GM21423 (cell line): ENCODE results near the gene TROAP.
"Not testable (repeated sequence)": the region's sequence is repeated elsewhere in the genome, so short reads cannot be mapped to it uniquely, and the experiment has no call there.

Experiments used
- ATAC-seq: cut with Tn5 transposase; IDR thresholded peaks from one replicate; pipeline ENCODE4 v1.9.1; 2021; ENCODE audit warnings: mild to moderate bottlenecking, moderate library complexity; ENCODE audit not compliant: unreplicated experiment

TROAP gene

GRCh38 chr12:49327887-49328286 lies 4.8 kb downstream of the TROAP start:
- no peak for ATAC-seq

DNA sequence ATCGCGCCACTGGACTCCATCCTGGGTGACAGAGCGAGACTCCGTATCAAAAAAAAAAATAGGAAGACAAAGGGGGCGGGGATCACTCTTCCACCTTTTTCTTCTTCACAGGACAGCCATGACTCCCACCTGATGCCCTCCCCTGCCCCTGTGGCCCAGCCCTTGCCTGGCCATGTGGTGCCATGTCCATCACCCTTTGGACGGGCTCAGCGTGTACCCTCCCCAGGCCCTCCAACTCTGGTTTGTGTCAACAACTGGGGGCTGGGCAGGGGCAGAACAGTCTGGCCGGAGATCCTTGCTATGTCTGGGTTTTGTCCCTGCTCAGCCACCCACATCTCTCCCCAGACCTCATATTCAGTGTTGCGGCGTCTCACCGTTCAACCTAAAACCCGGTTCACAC lies 5.8 kb downstream of the TROAP start:
- no peak for ATAC-seq

GRCh38 chr12:49330032-49330619 lies 7.1 kb downstream of the TROAP start:
- ATAC-seq: no peak

DNA sequence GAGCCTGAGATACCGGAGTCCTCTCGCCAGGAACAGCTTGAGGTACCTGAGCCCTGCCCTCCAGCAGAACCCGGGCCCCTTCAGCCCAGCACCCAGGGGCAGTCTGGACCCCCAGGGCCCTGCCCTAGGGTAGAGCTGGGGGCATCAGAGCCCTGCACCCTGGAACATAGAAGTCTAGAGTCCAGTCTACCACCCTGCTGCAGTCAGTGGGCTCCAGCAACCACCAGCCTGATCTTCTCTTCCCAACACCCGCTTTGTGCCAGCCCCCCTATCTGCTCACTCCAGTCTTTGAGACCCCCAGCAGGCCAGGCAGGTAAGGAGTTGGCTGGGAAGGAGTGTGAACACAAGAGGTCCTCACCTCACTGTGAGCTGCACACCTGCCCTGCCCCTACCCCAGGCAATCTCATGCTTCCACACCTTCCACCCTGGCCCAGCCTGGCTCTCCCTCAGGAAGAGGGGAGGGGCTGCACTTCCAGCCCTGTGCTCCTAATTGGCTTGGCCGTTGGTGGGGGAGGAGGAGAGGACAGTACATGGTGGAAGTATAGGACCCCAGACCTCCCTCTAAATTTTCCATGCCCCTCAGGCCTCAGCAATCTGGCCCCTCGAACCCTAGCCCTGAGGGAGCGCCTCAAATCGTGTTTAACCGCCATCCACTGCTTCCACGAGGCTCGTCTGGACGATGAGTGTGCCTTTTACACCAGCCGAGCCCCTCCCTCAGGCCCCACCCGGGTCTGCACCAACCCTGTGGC lies 7.8 kb downstream of the TROAP start:
- no peak for ATAC-seq

GRCh38 chr12:49331380-49332222 lies 8.5 kb downstream of the TROAP start:
- ATAC-seq: no peak

GRCh38 chr12:49332441-49332861 lies 9.4 kb downstream of the TROAP start:
- ATAC-seq: no peak

DNA sequence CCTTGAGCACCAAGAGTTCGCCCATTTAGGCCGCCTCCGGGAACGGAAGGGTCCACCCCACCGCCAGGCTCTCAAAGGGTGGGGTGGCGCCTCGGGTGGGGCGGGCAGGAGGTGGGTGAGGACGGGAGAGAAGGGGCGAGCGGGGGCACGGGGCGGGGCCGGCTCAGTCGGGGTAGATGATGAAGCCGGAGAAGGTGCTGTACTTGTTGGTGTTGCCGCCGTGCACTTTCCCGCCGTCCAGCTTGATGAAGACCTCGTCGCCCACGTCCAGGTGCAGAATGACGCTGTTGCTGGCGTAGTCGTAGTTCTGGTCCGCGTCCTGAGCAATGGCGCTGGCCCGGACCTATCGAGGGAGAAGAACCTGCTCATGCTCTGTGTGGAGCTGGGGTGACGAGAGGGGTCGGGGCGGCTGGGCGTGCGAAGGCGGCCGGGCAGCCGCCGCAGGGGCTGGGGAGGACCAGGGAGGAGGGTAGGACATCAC lies 9.9 kb downstream of the TROAP start:
- ATAC-seq: no peak

DNA sequence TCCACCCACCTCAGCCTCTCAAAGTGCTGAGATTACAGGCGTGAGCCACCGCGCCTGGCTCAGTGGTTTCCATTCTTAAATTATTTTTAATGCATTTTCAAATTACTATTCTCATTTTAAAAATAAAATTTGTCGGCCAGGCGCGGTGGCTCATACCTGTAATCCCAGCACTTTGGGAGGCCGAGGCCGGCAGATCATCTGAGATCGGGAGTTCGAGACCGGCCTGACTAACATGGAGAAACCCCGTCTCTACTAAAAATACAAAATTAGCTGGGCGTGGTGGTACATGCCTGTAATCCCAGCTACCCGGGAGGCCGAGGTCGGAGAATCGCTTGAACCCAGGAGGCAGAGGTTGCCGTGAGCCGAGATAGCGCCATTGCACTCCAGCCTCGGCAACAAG lies 10.7 kb downstream of the TROAP start:
- ATAC-seq: not testable (repeated sequence)

GRCh38 chr12:49334226-49334625 lies 11.2 kb downstream of the TROAP start:
- ATAC-seq: no peak

- no peak for ATAC-seq
Observed at GRCh38 chr12:49334681-49335080, 11.6 kb downstream of the TROAP start.

DNA sequence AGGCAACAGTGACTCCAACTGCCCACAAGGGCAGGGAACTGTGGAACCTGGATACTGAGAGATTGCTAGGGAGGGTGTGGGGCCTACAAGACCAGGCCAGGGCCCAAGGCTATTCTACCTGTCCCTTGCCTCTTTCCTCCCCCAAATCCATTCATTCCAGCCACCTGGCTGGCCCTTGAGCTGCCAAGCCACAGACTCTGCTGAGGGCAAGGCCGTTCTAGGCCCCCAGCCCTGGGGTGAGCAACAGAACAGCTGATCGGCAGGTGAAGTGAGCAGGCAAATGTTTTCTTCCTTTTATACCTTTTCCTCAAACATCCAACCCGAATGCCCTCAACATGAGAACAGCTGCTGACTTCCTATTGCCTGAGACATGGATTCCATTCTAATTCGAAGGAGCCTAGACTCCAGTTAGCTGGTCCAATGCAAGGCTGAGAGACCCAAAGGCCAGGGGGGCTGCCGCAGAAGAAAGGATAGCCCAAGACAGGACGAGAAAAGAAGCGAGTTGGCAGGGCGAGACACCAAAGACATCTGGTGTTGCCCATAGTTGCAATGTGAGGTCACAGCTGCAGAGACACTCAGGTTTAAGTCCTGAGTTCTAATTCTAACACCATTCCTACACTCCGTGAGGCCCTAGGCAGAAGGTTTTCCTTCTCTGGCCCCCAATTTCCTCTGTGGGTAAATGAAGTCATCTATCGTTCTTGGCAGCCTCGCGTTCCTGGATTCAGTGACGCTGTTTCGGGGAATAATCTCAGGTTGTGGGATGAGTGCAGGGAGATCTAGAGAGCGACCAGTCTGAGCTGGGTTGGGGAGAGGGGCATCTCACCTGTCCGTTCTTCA lies 12.3 kb downstream of the TROAP start:
- no peak for ATAC-seq

DNA sequence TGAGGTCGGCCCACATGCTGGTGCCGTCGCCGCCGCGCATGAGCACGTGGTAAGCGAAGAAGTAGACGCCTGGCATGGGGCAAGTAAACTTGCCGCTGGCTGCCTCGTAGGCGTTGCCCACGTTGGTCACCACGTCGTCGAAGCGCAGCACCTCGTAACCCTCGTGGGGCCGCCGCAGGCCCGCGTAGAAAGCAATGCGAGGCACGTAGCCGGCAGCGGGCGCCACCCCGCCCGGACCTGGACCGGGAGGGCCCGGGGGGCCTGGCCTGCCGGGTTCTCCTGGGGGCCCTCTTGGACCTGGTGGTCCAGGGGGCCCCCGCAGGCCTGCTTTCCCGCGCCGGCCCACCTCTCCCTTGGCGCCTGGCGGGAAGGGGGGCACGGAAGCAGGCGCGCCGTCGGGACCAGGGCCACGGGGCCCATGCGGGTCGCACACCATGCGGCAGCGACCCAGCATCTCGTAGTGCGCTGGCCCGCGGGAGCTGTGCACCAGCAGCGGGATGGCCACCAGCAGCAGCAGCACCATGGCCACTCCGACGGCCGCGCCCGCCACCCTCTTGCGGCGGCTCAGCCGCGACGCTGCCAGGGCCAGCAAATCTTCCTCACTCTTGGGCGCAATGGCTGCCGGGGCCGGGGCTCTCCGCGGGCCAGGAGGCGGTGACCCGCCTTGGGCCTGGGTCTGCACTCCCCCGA lies 13.0 kb downstream of the TROAP start:
- no peak for ATAC-seq

DNA sequence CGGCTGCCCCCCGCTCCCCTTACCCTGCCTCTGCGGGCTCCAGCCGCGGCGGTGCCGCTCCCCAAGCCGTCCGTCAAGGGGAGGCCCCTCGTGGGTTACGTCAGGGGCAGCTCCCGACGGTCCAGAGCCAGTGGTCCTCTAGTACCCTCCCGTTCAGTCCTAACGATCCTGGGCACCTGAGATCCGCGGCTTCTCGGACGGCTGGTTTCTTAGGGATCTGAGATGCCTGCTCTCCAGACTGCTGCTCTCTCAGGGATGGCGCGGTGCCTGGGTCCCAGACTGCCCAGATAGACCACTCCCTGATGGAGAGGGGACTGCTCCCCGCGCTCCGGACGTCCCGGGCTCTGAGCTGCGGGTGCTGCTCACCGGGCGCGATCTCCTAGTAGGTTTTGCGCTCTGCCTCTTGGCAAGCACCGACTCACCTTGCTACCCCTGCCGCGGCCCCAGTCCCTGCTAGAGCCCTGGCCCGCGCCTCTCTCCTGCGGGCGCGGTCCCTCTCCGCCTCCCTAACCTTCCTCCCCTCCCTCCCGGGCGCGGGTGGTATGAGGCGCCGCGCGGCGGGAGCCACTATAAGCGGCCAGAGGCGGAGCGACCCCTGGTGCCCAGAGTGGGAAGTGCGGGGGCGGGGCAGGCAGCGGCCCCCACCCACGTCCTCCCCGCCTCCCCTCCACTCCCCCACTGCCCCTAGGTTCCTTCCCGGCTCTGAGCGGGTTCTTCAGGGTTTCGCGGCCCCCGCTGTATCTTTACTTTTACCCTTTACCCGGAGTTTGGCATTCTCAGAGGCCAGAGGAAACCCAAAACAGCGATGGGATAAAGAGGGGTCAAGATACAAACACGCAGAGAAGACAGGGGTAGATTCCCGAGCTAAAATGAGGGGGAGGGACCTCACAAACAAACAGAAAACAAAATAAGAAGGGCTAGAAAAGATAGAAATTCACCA lies 13.9 kb downstream of the TROAP start, which contains the start of gene C1QL4:
Gene C1QL4 (minus strand): TSS at position 544 of the 940 bp plus-strand sequence. CDS start 711 bp downstream, outside the sequence.
- ATAC-seq: no peak

- ATAC-seq: no peak
Observed at GRCh38 chr12:49338830-49339463, 15.9 kb downstream of the TROAP start.

DNA sequence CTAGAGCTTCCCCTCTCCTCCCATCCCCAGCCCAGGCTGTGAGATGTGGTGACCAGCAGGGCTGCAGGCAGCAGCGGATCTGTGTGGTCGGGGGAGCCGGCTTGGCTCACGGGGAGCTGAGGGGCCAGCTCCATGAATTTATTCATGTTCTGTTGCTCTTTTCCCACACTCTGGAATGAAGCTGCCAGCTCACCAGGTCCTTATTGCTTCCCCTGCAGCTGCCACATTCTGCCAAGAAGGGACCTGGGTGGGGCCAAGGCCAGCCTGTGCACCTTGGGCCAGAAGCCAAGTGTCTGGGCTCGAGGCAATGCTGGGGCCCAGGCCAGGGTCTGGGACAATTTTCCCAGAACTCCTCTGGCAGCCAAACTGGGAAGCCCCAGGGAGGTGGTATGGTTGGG lies 16.4 kb downstream of the TROAP start:
- no peak for ATAC-seq

DNA sequence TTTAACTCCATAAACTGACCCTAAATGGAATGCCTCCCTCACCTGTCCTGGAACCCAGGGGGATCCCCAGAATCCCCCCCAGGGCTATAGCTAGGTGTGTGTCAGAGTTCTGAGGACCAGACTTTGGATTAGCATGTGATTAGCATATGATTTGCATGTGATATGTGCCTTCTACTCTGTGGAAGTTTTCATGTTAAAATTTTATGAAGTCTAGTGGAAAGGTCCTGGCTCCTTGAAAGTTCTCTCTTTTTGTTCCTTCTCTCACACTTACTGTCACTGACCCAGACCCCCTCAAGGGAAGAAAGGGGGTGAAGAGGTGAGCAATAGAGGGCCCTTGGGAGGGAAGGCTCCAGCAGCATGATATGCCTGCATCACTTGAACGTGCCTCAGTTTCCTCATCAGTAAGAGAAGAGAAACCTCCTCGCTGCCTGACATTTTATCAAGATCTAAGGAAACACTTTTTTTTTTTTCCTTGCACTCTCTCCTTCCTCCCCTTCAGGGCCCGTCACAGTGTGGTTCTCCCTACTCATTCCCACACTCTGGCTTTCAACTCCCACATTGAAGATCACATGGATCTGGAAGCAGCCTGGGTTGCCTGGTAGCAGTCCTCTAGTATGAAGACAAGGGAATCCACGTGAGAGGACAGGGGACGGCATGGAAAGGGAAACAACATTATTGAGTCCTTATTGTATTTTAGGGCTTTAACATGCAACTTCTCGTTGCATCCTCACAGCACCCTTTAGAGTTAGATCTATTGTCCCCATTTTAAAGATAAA lies 17.2 kb downstream of the TROAP start:
- ATAC-seq: no peak

DNA sequence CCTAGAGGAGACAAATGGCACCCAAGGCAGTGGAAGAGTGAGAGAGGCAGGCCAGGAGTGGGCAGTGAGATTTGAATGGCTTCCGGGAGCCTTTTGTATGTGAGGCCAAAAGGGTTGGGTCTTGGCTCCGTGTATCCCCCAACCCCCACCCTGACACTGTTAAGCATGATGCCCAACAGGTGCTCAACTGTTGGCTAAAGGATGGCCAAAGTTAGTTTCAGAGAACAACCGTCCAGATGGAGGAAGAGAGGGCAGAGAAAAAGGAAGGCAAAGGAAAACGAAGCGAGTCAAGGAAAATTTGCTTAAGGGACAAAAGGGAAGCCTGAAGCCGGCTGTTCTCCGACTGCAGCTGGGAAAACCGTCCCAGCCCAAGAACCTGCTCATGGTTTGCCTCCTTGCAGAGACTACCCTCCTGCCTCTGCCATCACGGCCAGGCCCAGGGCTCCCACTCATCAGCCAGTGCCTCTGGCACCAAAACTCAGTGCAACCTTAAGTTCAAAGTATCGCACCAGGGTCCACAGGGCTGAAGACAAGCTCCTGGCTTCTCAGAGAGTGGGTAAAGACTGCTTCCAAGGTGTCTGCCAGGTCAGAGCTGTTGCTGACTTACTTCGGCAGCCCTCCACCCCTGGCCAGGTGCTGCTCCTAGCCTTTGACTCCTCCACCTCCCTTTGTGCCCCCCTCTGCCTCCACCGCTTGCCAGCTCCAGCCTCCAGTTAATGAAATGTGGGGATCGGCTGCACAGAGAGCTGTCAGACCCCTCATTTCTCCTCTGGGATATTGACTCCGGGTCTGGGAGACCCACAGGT lies 18.1 kb downstream of the TROAP start:
- no peak for ATAC-seq
